ENCODE data around the gene NPAS2.

The NPAS2 gene

GRCh38 chr2:100802066-100802465 lies 17.9 kb upstream of the NPAS2 start:
- ChIA-PET POLR2A (no interaction called here), CTCF (no interaction called here)
- TF ChIP-seq CTBP1 (IDR thresholded peaks at IDR 0.05; ENCODE audit: borderline replicate concordance): no peak
- TF ChIP-seq FOXK2 (IDR thresholded peaks at IDR 0.05): no peak
- no peak for TF ChIP-seq SUZ12 (IDR thresholded peaks at IDR 0.05)
- no peak for TF ChIP-seq FOXA1 (IDR thresholded peaks at IDR 0.05)
- no peak for TF ChIP-seq NFRKB (IDR thresholded peaks at IDR 0.05)
- no peak for TF ChIP-seq LEF1 (IDR thresholded peaks at IDR 0.05; ENCODE audit: borderline replicate concordance)
- TF ChIP-seq BHLHE40 (IDR thresholded peaks at IDR 0.05; ENCODE audit: borderline replicate concordance): no peak
- TF ChIP-seq HDGF (IDR thresholded peaks at IDR 0.05; ENCODE audit: borderline replicate concordance): no peak
- TF ChIP-seq ELF4 (IDR thresholded peaks at IDR 0.05): no peak
- TF ChIP-seq TARDBP (IDR thresholded peaks at IDR 0.05): no peak
- TF ChIP-seq ARNT (IDR thresholded peaks at IDR 0.05): no peak
- TF ChIP-seq SP1 (IDR thresholded peaks at IDR 0.05): no peak
- DNase-seq (ENCODE audit: extremely low spot score): no peak

DNA sequence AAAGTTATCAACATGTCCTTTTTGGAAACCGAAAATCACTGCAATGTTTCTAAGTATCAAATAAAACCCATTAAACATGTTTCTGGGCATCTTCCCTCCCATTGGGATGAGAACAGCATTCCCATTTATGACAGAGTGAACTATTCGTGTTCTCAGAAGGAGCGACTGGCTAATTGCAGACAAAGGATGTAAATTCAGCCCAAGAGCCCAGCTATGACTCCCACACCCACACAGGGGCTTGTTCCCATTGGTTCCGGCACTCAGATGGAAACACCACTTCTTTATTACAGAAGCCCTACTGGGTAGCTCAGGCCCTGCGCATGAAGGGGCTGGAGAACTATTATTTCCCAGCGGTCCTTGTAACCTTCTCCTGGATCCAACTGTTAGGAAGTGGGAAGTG lies 16.6 kb upstream of the NPAS2 start:
- no peak for TF ChIP-seq BHLHE40 (IDR thresholded peaks at IDR 0.05; ENCODE audit: borderline replicate concordance)
- no peak for TF ChIP-seq FOXK2 (IDR thresholded peaks at IDR 0.05)
- no peak for TF ChIP-seq L3MBTL2 (conservative IDR thresholded peaks at IDR 0.05)
- no peak for TF ChIP-seq FOXM1 (IDR thresholded peaks at IDR 0.05; ENCODE audit: borderline replicate concordance)
- TF ChIP-seq ZNF384 (IDR thresholded peaks at IDR 0.05): no peak
- TF ChIP-seq ELF4 (IDR thresholded peaks at IDR 0.05): no peak
- no peak for TF ChIP-seq LEF1 (IDR thresholded peaks at IDR 0.05; ENCODE audit: borderline replicate concordance)
- no peak for TF ChIP-seq SUZ12 (IDR thresholded peaks at IDR 0.05)
- no peak for TF ChIP-seq SP1 (IDR thresholded peaks at IDR 0.05)
- TF ChIP-seq HDGF (IDR thresholded peaks at IDR 0.05; ENCODE audit: borderline replicate concordance): no peak
- no peak for TF ChIP-seq NFRKB (IDR thresholded peaks at IDR 0.05)
- no peak for TF ChIP-seq TARDBP (IDR thresholded peaks at IDR 0.05)
- no peak for TF ChIP-seq ARNT (IDR thresholded peaks at IDR 0.05)
- no peak for TF ChIP-seq FOXA1 (IDR thresholded peaks at IDR 0.05)
- POLR2A ChIA-PET: no interaction called here

DNA sequence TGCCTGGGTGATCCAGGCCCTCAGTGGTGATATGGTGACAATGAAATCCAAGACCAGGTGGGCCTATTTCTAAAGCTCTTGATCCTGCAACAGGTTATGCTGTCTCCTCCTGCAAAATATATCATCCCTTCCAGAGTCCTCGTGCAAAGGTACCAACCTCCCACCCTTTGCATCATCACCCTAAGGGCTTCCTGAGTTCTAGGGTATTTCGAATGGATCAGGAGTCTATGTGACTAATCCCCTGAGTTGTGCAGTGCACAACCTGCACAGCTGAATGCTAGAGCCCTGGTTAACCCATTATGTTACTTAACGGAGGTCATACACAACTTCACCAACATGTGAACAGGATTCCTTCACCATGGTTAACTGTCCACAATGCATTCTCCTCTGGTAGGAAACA lies 13.4 kb upstream of the NPAS2 start:
- ChIA-PET POLR2A (no interaction called here), CTCF (no interaction called here)
- TF ChIP-seq ZNF384 (IDR thresholded peaks at IDR 0.05) (no peak), FOXA1 (IDR thresholded peaks at IDR 0.05) (no peak), FOXM1 (IDR thresholded peaks at IDR 0.05; ENCODE audit: borderline replicate concordance) (no peak), PKNOX1 (IDR thresholded peaks at IDR 0.05) (no peak), HDGF (IDR thresholded peaks at IDR 0.05; ENCODE audit: borderline replicate concordance) (no peak), L3MBTL2 (conservative IDR thresholded peaks at IDR 0.05) (no peak), ELF4 (IDR thresholded peaks at IDR 0.05) (no peak), ARNT (IDR thresholded peaks at IDR 0.05) (no peak), CTBP1 (IDR thresholded peaks at IDR 0.05; ENCODE audit: borderline replicate concordance) (no peak), NFRKB (IDR thresholded peaks at IDR 0.05) (no peak), TARDBP (IDR thresholded peaks at IDR 0.05) (no peak)
- no peak for DNase-seq (ENCODE audit: extremely low spot score)

More for the DNA sequence above, 16.6 kb upstream of the NPAS2 start:
- no peak for DNase-seq (ENCODE audit: extremely low spot score)
- CTCF ChIA-PET: no interaction called here

DNA sequence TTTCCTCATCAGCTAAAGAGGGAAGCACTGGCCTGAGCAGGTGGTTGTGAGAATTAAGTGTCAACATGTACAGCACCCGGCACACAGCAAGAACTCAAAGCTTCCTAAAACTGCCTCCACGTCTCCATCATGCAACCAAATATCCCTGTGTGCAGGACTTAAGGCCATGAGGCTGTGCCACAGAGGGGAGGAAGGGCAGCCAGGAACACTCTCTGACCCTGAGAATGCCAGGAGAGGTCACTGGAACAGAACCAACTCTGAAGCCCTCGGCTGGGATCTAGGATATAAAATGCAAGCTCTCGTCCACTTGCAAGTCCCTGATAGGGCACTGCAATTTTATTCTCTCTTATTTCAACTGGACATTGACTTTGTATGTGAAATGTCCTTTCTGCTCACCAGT lies 12.2 kb upstream of the NPAS2 start:
- TF ChIP-seq ELF4 (IDR thresholded peaks at IDR 0.05) (no peak), PKNOX1 (IDR thresholded peaks at IDR 0.05) (no peak), L3MBTL2 (conservative IDR thresholded peaks at IDR 0.05) (no peak), BHLHE40 (IDR thresholded peaks at IDR 0.05; ENCODE audit: borderline replicate concordance) (no peak), HDGF (IDR thresholded peaks at IDR 0.05; ENCODE audit: borderline replicate concordance) (no peak), ARNT (IDR thresholded peaks at IDR 0.05) (no peak), FOXK2 (IDR thresholded peaks at IDR 0.05) (no peak), FOXA1 (IDR thresholded peaks at IDR 0.05) (no peak), TARDBP (IDR thresholded peaks at IDR 0.05) (no peak), SUZ12 (IDR thresholded peaks at IDR 0.05) (no peak), LEF1 (IDR thresholded peaks at IDR 0.05; ENCODE audit: borderline replicate concordance) (no peak)
- ChIA-PET CTCF (interaction anchor here (0.7 kb wide), 1 partner anchor 49 kb away, joined by 4 read pairs; no protein-coding TSS in a partner anchor), POLR2A (no interaction called here)
- no peak for DNase-seq (ENCODE audit: extremely low spot score)

DNA sequence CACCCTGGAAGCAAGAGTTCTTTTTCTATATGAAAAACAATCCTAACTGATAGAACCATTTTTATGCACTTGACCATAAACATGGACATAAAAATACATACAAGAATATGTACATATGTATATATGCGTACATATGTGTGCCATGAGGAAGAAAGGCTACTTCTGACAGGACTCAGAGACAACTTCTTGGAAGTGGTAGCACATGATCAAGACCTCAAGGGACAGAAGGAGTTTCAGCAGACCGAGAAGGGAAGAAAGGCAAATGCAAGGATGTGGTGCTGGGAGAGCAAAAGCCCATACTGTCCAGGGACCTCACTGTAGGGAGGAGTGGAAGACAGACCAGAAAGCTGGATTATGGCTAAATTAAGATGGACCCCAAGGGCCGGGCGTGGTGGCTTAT lies 11.4 kb upstream of the NPAS2 start:
- CTCF ChIA-PET: interaction anchor here (0.7 kb wide), 1 partner anchor 50 kb away, joined by 4 read pairs; no protein-coding TSS in a partner anchor
- POLR2A ChIA-PET: no interaction called here
- DNase-seq (ENCODE audit: extremely low spot score): no peak
- TF ChIP-seq FOXK2 (IDR thresholded peaks at IDR 0.05): no peak
- TF ChIP-seq ARNT (IDR thresholded peaks at IDR 0.05): no peak
- no peak for TF ChIP-seq SUZ12 (IDR thresholded peaks at IDR 0.05)
- TF ChIP-seq HDGF (IDR thresholded peaks at IDR 0.05; ENCODE audit: borderline replicate concordance): no peak
- no peak for TF ChIP-seq CTBP1 (IDR thresholded peaks at IDR 0.05; ENCODE audit: borderline replicate concordance)
- TF ChIP-seq TARDBP (IDR thresholded peaks at IDR 0.05): no peak
- TF ChIP-seq FOXM1 (IDR thresholded peaks at IDR 0.05; ENCODE audit: borderline replicate concordance): no peak
- no peak for TF ChIP-seq SP1 (IDR thresholded peaks at IDR 0.05)
- no peak for TF ChIP-seq ZNF384 (IDR thresholded peaks at IDR 0.05)
- TF ChIP-seq PKNOX1 (IDR thresholded peaks at IDR 0.05): no peak
- TF ChIP-seq NFRKB (IDR thresholded peaks at IDR 0.05): no peak
- no peak for TF ChIP-seq FOXA1 (IDR thresholded peaks at IDR 0.05)
- TF ChIP-seq ELF4 (IDR thresholded peaks at IDR 0.05): no peak

DNA sequence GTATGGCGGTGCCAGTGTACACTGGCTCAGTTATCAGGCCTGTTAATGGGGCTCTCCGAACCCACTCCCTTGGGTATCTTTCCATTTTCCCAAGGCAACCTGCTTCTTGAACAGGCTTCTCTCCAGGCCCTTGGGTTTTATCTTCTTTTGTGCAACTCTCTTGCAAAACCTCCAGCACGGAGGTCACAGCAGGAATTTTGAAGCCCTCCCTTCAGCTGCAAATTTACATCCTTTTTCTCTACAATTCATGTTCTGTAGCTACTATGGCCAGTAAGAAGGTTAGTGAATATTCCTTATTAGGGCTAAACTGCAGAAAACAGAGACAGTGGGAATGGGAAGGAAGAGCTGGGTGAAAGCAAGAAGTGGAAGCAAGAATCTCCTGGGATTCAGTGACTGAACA lies 10.4 kb upstream of the NPAS2 start:
- ChIA-PET CTCF (interaction anchor here (0.6 kb wide), 1 partner anchor 66 kb away, joined by 3 read pairs; no protein-coding TSS in a partner anchor), POLR2A (no interaction called here)
- no peak for TF ChIP-seq TARDBP (IDR thresholded peaks at IDR 0.05)
- TF ChIP-seq ELF4 (IDR thresholded peaks at IDR 0.05): no peak
- TF ChIP-seq LEF1 (IDR thresholded peaks at IDR 0.05; ENCODE audit: borderline replicate concordance): no peak
- TF ChIP-seq HDGF (IDR thresholded peaks at IDR 0.05; ENCODE audit: borderline replicate concordance): no peak
- no peak for TF ChIP-seq L3MBTL2 (conservative IDR thresholded peaks at IDR 0.05)
- no peak for TF ChIP-seq FOXM1 (IDR thresholded peaks at IDR 0.05; ENCODE audit: borderline replicate concordance)
- TF ChIP-seq FOXA1 (IDR thresholded peaks at IDR 0.05): no peak
- no peak for TF ChIP-seq ZNF384 (IDR thresholded peaks at IDR 0.05)
- TF ChIP-seq FOXK2 (IDR thresholded peaks at IDR 0.05): no peak
- no peak for TF ChIP-seq SP1 (IDR thresholded peaks at IDR 0.05)
- no peak for TF ChIP-seq PKNOX1 (IDR thresholded peaks at IDR 0.05)
- DNase-seq (ENCODE audit: extremely low spot score): no peak

All from HEK293T (cell line).